Activated naive CD4-positive, alpha-beta T cell treated with anti-CD3 and anti-CD28 coated beads for 36 hours (primary cell): Measurements from ENCODE around the gene ARSA. TPM values are rescaled to one million over a fixed set of nuclear protein-coding genes. Genes with fewer than 3 reads are reported as not detected.
"Not testable (repeated sequence)": the region's sequence is repeated elsewhere in the genome, so short reads cannot be mapped to it uniquely, and the experiment has no call there.

Experiments used
- CTCF ChIA-PET: fragments of 350-600 bp; sonication (Branson Sonifier 250); formaldehyde crosslinking; loops from one replicate; lab custom pipeline; 2021; ENCODE audit warnings: antibody characterized with exemption; lab: Charles Lee
- DNase-seq: peaks from one replicate; pipeline ENCODE4 v3.0.0-alpha.2; 2020
- H3K27ac Mint-ChIP-seq: one replicate; pipeline ENCODE4 v1.8.0; 2021; ENCODE audit warnings: mild to moderate bottlenecking, mixed read lengths
- H3K27me3 Mint-ChIP-seq: one replicate; pipeline ENCODE4 v1.8.0; 2021; ENCODE audit warnings: low read depth, mixed read lengths
- H3K36me3 Mint-ChIP-seq: one replicate; pipeline ENCODE4 v1.8.0; 2021; ENCODE audit warnings: low read depth, mixed read lengths
- H3K4me1 Mint-ChIP-seq: one replicate; pipeline ENCODE4 v1.8.0; 2021; ENCODE audit warnings: low read depth, mixed read lengths
- H3K4me3 Mint-ChIP-seq: one replicate; pipeline ENCODE4 v1.8.0; 2021; ENCODE audit warnings: mild to moderate bottlenecking, moderate library complexity, mixed read lengths
- H3K9me3 Mint-ChIP-seq: one replicate; pipeline ENCODE4 v1.8.0; 2021; ENCODE audit warnings: mixed read lengths
- intact Hi-C: fragments of 100-400 bp; cut with micrococcal nuclease; formaldehyde crosslinking; loops from one replicate; pipeline ENCODE4 v1.15.1; 2023
- total RNA-seq, 2 experiments: library from RNA; stranded (reverse); gene quantifications; one replicate each; pipeline ENCODE4 v1.2.3, GENCODE V29; 2021

ARSA gene
- total RNA-seq, 2 experiments from 2014 or later: 17.8 to 19.2 TPM

GRCh38 chr22:50641696-50642607 lies 14.0 kb upstream of the ARSA start:
- CTCF ChIA-PET: interaction anchor here (0.7 to 1.3 kb wide), 5 partner anchors 15 to 157 kb away, joined by 3 read pairs; partner anchors contain the start of gene SCO2
- Mint-ChIP-seq H3K9me3 (no peaks in the 10 kb centered on the region), H3K4me1 (no peaks in the 10 kb centered on the region), H3K27me3 (peaks cover 4% of the 10 kb centered on the region), H3K27ac (no peak overlapping the region), H3K4me3 (no peak overlapping the region), H3K36me3 (no peaks in the 10 kb centered on the region)
- intact Hi-C loops: no loop called here
- DNase-seq: no peak

GRCh38 chr22:50640857-50641647 lies 13.1 kb upstream of the ARSA start:
- no peak for DNase-seq
- Mint-ChIP-seq H3K27ac (no peak overlapping the region), H3K27me3 (no peaks in the 10 kb centered on the region), H3K9me3 (no peaks in the 10 kb centered on the region), H3K36me3 (no peaks in the 10 kb centered on the region), H3K4me3 (no peak overlapping the region), H3K4me1 (no peaks in the 10 kb centered on the region)
- intact Hi-C loops: no loop called here
- CTCF ChIA-PET: interaction anchor here (0.6 to 1.2 kb wide), 4 partner anchors 10 to 156 kb away, joined by 3 read pairs; partner anchors contain the start of gene SCO2

- intact Hi-C loops, H3K4me3 Mint-ChIP-seq, H3K27me3 Mint-ChIP-seq, H3K9me3 Mint-ChIP-seq, DNase-seq, H3K27ac Mint-ChIP-seq, H3K4me1 Mint-ChIP-seq, H3K36me3 Mint-ChIP-seq: not testable (repeated sequence)
- CTCF ChIA-PET: interaction anchor here (0.6 kb wide), 1 partner anchor 9 kb away, joined by 3 read pairs; no protein-coding TSS in a partner anchor
Observed at GRCh38 chr22:50640296-50640695, 12.3 kb upstream of the ARSA start.

- H3K9me3 Mint-ChIP-seq: no peaks in the 10 kb centered on the region
- intact Hi-C loops: no loop called here
- no peak for DNase-seq
- H3K27ac Mint-ChIP-seq: no peak overlapping the region
- no peaks in the 10 kb centered on the region for H3K27me3 Mint-ChIP-seq
- H3K4me1 Mint-ChIP-seq: no peaks in the 10 kb centered on the region
- no peak overlapping the region for H3K4me3 Mint-ChIP-seq
- no peaks in the 10 kb centered on the region for H3K36me3 Mint-ChIP-seq
- CTCF ChIA-PET: no interaction called here
Observed at GRCh38 chr22:50635591-50635990, 7.6 kb upstream of the ARSA start.

GRCh38 chr22:50633771-50634170 lies 5.8 kb upstream of the ARSA start:
- H3K27me3 Mint-ChIP-seq: no peaks in the 10 kb centered on the region
- CTCF ChIA-PET: interaction anchor here (0.6 to 1.1 kb wide), 4 partner anchors 13 to 1024 kb away, joined by 3 to 6 read pairs (median 4); no protein-coding TSS in a partner anchor
- H3K9me3 Mint-ChIP-seq: no peaks in the 10 kb centered on the region
- intact Hi-C loops: no loop called here
- peaks cover 5% of the 10 kb centered on the region for H3K4me1 Mint-ChIP-seq
- no peak for DNase-seq
- H3K27ac Mint-ChIP-seq: no peak overlapping the region
- H3K36me3 Mint-ChIP-seq: no peaks in the 10 kb centered on the region
- no peak overlapping the region for H3K4me3 Mint-ChIP-seq

GRCh38 chr22:50633086-50633485 lies 5.1 kb upstream of the ARSA start:
- Mint-ChIP-seq H3K27ac (no peak overlapping the region), H3K4me3 (no peak overlapping the region), H3K36me3 (no peaks in the 10 kb centered on the region), H3K9me3 (no peaks in the 10 kb centered on the region), H3K4me1 (peaks cover 10% of the 10 kb centered on the region), H3K27me3 (no peaks in the 10 kb centered on the region)
- intact Hi-C loops: no loop called here
- DNase-seq: no peak
- CTCF ChIA-PET: interaction anchor here (0.6 to 1.1 kb wide), 5 partner anchors 12 to 1024 kb away, joined by 3 to 6 read pairs (median 3); partner anchors contain the start of gene SCO2

- Mint-ChIP-seq H3K9me3 (no peaks in the 10 kb centered on the region), H3K4me1 (peaks cover 15% of the 10 kb centered on the region), H3K36me3 (no peaks in the 10 kb centered on the region), H3K4me3 (no peak overlapping the region), H3K27ac (no peak overlapping the region), H3K27me3 (no peaks in the 10 kb centered on the region)
- intact Hi-C loops: no loop called here
- CTCF ChIA-PET: interaction anchor here (1.3 to 1.7 kb wide), 2 partner anchors 10 to 61 kb away, joined by 4 to 14 read pairs; no protein-coding TSS in a partner anchor
- no peak for DNase-seq
Observed at GRCh38 chr22:50630376-50630775, 2.4 kb upstream of the ARSA start.

GRCh38 chr22:50628543-50629134 lies 687 bp upstream of the ARSA start:
- intact Hi-C loops: loop anchor here (1.0 to 2.0 kb wide), 2 partner anchors 62 to 103 kb away; partner anchors contain the start of gene SCO2

GRCh38 chr22:50626850-50627641 lies 906 bp downstream of the ARSA start:
- Mint-ChIP-seq H3K9me3 (no peaks in the 10 kb centered on the region), H3K36me3 (no peaks in the 10 kb centered on the region), H3K27ac (peak overlapping the region; percentile 72), H3K27me3 (no peaks in the 10 kb centered on the region), H3K4me3 (peak overlapping the region; percentile 84), H3K4me1 (peaks cover 25% of the 10 kb centered on the region)
- DNase-seq: no peak
- intact Hi-C loops: no loop called here
- CTCF ChIA-PET: interaction anchor here (1.5 kb wide), 1 partner anchor 64 kb away, joined by 6 read pairs; no protein-coding TSS in a partner anchor

More at GRCh38 chr22:50628543-50629134, 687 bp upstream of the ARSA start:
- CTCF ChIA-PET: interaction anchor here (1.5 to 1.7 kb wide), 2 partner anchors 8 to 62 kb away, joined by 6 to 14 read pairs; no protein-coding TSS in a partner anchor
- Mint-ChIP-seq H3K9me3 (no peaks in the 10 kb centered on the region), H3K27ac (peak overlapping the region; percentile 56), H3K4me1 (peaks cover 15% of the 10 kb centered on the region), H3K27me3 (no peaks in the 10 kb centered on the region), H3K36me3 (no peaks in the 10 kb centered on the region), H3K4me3 (peak overlapping the region; percentile 84)
- DNase-seq: no peak

GRCh38 chr22:50626314-50626849 lies 1.6 kb downstream of the ARSA start:
- Mint-ChIP-seq H3K27ac (peak overlapping the region; percentile 72), H3K9me3 (no peaks in the 10 kb centered on the region), H3K4me3 (peak overlapping the region; percentile 84), H3K27me3 (no peaks in the 10 kb centered on the region), H3K36me3 (no peaks in the 10 kb centered on the region), H3K4me1 (peaks cover 32% of the 10 kb centered on the region)
- DNase-seq: no peak
- intact Hi-C loops: no loop called here
- CTCF ChIA-PET: no interaction called here
